Rectal smooth muscle tissue (tissue), 1 donor: ENCODE data around the gene MOB2.

ENCODE experiments used
- H3K27ac ChIP-seq: one replicate; pipeline ENCODE4 v1.7.0; 2013; ENCODE audit warnings: low read depth, low read length, inconsistent platforms
- H3K27me3 ChIP-seq: one replicate; pipeline ENCODE4 v1.7.0; 2013; ENCODE audit warnings: low read length; ENCODE audit not compliant: control insufficient read depth, insufficient read depth
- H3K36me3 ChIP-seq: one replicate; pipeline ENCODE4 v1.7.0; 2013; ENCODE audit warnings: low read length; ENCODE audit not compliant: control insufficient read depth, insufficient read depth
- H3K4me1 ChIP-seq: one replicate; pipeline ENCODE4 v1.7.0; 2013; ENCODE audit warnings: low read length; ENCODE audit not compliant: control insufficient read depth, insufficient read depth
- H3K4me3 ChIP-seq: one replicate; pipeline ENCODE4 v1.7.0; 2013; ENCODE audit warnings: low read length
- H3K9ac ChIP-seq: one replicate; pipeline ENCODE4 v1.7.0; 2013; ENCODE audit warnings: low read length

Gene MOB2

DNA sequence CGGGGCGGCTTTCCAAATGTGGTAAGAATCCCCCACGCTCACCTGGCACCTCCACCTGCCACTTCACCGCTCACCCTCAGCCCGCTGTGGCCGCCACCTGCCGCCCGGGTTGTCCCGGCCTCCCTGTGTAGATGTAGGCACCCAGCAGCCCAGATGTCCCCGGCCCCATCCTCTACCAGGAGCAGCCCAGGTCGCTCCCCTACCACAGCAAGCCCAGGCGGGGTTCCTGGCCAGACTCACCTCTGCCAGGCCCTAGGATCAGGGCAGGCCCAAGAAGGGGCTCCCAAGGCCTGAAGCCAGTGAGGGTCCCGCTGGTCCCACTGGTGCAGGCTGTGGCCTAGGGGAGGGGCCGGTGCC lies 27.4 kb downstream of the MOB2 start:
- Histone ChIP-seq H3K36me3 (no peaks in the 10 kb centered on the region), H3K27ac (peak overlapping the region; percentile 89), H3K9ac (no peak overlapping the region), H3K27me3 (no peaks in the 10 kb centered on the region), H3K4me3 (no peak overlapping the region), H3K4me1 (peaks cover 20% of the 10 kb centered on the region)

- Histone ChIP-seq H3K9ac (no peak overlapping the region), H3K4me3 (no peak overlapping the region), H3K4me1 (peaks cover 20% of the 10 kb centered on the region), H3K27me3 (no peaks in the 10 kb centered on the region), H3K36me3 (no peaks in the 10 kb centered on the region), H3K27ac (peak overlapping the region; percentile 89)
Observed at GRCh38 chr11:1458340-1459218, 28.0 kb downstream of the MOB2 start.

DNA sequence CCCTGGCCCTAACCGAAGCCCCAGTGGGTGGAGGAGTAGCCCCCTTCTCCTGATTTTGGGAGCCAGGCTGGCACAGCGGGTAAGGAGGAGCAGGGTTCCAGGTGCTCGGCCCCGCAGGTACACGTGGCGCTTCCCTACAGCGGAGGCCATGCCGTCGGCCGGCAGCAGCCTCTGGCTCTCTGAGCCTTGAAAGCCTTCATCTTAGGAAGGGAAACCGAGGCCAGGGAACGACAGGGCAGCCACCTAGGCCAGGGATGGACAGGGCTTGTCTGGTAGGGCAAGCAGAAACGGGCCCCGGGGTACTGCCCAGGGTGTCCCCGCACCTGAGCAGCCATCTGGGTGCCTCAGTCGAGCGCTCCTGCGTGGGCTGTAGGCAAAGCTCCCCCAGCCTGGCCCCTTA lies 28.7 kb downstream of the MOB2 start:
- H3K4me1 ChIP-seq: peaks cover 24% of the 10 kb centered on the region
- H3K9ac ChIP-seq: no peak overlapping the region
- H3K27me3 ChIP-seq: no peaks in the 10 kb centered on the region
- no peaks in the 10 kb centered on the region for H3K36me3 ChIP-seq
- no peak overlapping the region for H3K4me3 ChIP-seq
- peak overlapping the region; percentile 51 for H3K27ac ChIP-seq

GRCh38 chr11:1457326-1457680 lies 29.3 kb downstream of the MOB2 start:
- no peak overlapping the region for H3K9ac ChIP-seq
- no peak overlapping the region for H3K27ac ChIP-seq
- no peaks in the 10 kb centered on the region for H3K36me3 ChIP-seq
- no peaks in the 10 kb centered on the region for H3K27me3 ChIP-seq
- H3K4me3 ChIP-seq: no peak overlapping the region
- peaks cover 24% of the 10 kb centered on the region for H3K4me1 ChIP-seq

- Histone ChIP-seq H3K4me1 (peaks cover 24% of the 10 kb centered on the region), H3K27ac (no peak overlapping the region)
Observed at GRCh38 chr11:1456596-1457325, 29.8 kb downstream of the MOB2 start.

GRCh38 chr11:1456176-1456575 lies 30.4 kb downstream of the MOB2 start:
- Histone ChIP-seq H3K36me3 (no peaks in the 10 kb centered on the region), H3K4me1 (peaks cover 22% of the 10 kb centered on the region)

More at GRCh38 chr11:1456596-1457325, 29.8 kb downstream of the MOB2 start:
- Histone ChIP-seq H3K9ac (no peak overlapping the region), H3K4me3 (no peak overlapping the region), H3K27me3 (no peaks in the 10 kb centered on the region), H3K36me3 (no peaks in the 10 kb centered on the region)

DNA sequence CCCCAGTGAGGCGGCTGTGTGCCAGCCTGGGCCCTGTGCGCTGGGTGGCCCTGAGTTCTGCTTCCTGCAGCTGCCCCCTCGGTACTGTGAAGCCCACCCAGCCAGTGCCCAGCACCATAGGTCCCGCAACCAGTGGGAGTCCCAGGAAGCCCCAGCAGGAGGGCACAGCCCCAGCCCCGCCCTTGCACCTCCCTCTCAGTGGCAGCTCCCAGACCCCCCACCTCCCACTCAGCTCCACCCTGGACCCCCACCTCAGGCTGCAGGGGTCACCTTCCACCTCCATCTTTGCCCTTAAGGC lies 30.9 kb downstream of the MOB2 start:
- H3K27ac ChIP-seq: no peak overlapping the region
- H3K9ac ChIP-seq: no peak overlapping the region
- H3K4me1 ChIP-seq: peaks cover 21% of the 10 kb centered on the region
- H3K4me3 ChIP-seq: no peak overlapping the region
- H3K36me3 ChIP-seq: no peaks in the 10 kb centered on the region
- H3K27me3 ChIP-seq: no peaks in the 10 kb centered on the region

More at GRCh38 chr11:1456176-1456575, 30.4 kb downstream of the MOB2 start:
- H3K4me3 ChIP-seq: no peak overlapping the region
- no peak overlapping the region for H3K9ac ChIP-seq
- H3K27me3 ChIP-seq: no peaks in the 10 kb centered on the region
- no peak overlapping the region for H3K27ac ChIP-seq

DNA sequence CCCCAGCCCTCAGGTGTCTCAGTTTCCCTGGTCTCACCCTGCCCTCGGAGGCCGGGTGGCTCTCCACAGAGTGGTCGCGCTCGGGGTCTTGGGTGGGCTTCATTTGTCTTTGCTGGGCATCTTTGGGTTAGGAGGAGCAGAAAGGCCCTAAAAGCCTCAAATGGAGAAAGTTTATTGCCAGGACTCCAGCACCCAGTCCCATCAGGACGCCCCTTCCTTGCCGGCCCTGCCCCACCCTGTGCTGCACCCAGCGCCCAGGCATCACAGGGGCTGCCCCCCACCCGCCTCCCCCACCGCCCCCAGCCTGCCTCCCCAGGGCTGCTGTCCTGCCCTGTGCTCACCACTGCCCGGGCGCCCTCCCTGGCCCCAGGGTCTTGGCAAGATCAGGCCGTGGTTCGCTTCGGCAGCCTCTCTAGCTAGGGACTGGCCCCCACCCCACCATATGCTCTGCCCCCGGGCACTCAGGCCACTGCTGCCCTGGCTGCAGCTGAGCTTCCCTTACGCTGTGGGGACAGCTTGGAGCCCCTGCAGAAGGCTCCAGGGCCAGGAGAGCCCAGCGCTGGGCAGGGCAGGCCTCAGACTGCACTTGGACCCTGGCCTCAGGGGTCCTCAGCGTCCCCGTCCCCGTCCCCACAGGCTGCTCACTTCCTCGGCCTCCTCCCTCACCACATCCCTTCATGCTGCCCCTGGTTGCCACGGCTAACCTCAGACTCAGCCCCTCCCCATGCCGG lies 31.4 kb downstream of the MOB2 start:
- no peak overlapping the region for H3K4me3 ChIP-seq
- peaks cover 21% of the 10 kb centered on the region for H3K4me1 ChIP-seq
- no peaks in the 10 kb centered on the region for H3K27me3 ChIP-seq
- no peaks in the 10 kb centered on the region for H3K36me3 ChIP-seq
- no peak overlapping the region for H3K27ac ChIP-seq
- no peak overlapping the region for H3K9ac ChIP-seq

GRCh38 chr11:1454576-1454975 lies 32.0 kb downstream of the MOB2 start:
- Histone ChIP-seq H3K9ac (no peak overlapping the region), H3K27ac (no peak overlapping the region), H3K36me3 (no peaks in the 10 kb centered on the region), H3K27me3 (no peaks in the 10 kb centered on the region), H3K4me1 (peaks cover 19% of the 10 kb centered on the region), H3K4me3 (no peak overlapping the region)

DNA sequence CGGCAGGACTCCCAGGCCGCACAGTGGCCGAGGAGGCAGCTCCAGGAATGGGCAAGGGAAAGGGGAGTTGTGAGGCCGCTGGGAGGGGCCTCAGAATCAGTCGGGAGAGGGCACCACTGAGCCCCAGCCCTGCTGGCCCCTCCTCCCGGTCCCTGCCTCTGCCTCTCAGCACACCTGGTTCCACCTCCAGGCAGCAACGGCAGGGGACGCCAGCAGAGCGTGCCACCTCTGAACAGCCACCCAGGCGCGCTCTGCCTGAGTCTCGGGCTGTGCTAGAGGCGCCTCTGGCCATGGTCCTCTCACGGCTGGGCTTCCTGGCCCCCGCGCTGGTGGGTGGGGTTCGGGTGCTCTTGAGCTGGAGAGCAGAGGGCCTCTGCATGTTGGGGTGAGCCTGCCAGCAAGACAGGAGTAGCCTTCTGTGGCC lies 33.0 kb downstream of the MOB2 start:
- Histone ChIP-seq H3K27ac (no peak overlapping the region), H3K4me1 (peaks cover 12% of the 10 kb centered on the region), H3K4me3 (no peak overlapping the region), H3K9ac (no peak overlapping the region), H3K27me3 (no peaks in the 10 kb centered on the region), H3K36me3 (no peaks in the 10 kb centered on the region)

- H3K4me1 ChIP-seq: peaks cover 4% of the 10 kb centered on the region
- no peaks in the 10 kb centered on the region for H3K36me3 ChIP-seq
- H3K27me3 ChIP-seq: no peaks in the 10 kb centered on the region
- H3K4me3 ChIP-seq: no peak overlapping the region
- H3K27ac ChIP-seq: no peak overlapping the region
- H3K9ac ChIP-seq: no peak overlapping the region
Observed at GRCh38 chr11:1452744-1453143, 33.8 kb downstream of the MOB2 start.

DNA sequence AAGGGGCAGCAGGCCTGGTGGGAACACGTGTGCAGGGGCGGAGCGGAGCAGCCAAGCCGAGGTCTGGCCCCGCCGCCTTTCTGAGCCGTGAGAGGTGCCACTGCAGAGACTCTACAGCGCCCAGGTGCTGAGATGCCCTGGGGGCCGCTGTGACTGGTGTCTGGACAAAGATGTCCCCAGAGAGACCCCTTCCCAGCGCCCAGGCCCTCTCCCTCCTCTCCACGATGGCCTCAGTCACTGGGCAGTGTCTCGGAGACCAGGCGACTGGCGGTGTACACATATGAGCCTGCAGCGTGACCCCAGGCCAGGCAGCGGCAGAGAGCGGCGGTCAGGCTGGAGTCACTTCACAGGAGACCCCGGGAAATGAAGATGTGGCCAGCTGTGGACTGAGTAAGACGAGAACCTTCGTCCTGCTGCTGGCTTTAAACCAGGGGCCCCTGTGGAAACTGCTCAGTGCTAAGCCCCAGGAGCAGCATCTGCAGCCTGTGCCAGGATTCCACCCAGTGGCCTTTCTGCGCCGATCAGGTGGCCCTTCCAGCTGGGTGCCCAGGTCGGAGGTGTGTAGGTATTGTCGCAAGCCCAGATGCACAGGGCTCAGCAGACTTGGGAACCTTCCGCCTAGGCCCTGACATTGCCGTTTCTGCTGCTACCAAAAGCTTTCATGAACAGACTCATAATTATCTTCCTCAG lies 34.7 kb downstream of the MOB2 start:
- no peaks in the 10 kb centered on the region for H3K36me3 ChIP-seq
- peaks cover 4% of the 10 kb centered on the region for H3K4me1 ChIP-seq
- no peak overlapping the region for H3K9ac ChIP-seq
- no peak overlapping the region for H3K27ac ChIP-seq
- no peaks in the 10 kb centered on the region for H3K27me3 ChIP-seq
- H3K4me3 ChIP-seq: no peak overlapping the region
